IMR-90 (cell line): ENCODE measurements around the gene MS4A15.

Source experiments
- FOS ChIP-seq: fragments of 150-350 bp; IDR thresholded peaks from 2 replicates; pipeline ENCODE4 v1.6.1; 2016; ENCODE audit warnings: low read depth, low read length
- RAD21 ChIP-seq: IDR thresholded peaks from 2 replicates; pipeline ENCODE4 v1.6.1; 2012; ENCODE audit warnings: low read length, improper control_type of control experiment

GRCh38 chr11:60810569-60810968 lies 53.9 kb downstream of the MS4A15 start:
- TF ChIP-seq FOS, result no peak
- no peak for TF ChIP-seq RAD21
